T-helper 1 cell (primary cell): ENCODE data around the gene CLEC2A.
"Not testable (repeated sequence)": the region's sequence is repeated elsewhere in the genome, so short reads cannot be mapped to it uniquely, and the experiment has no call there.

Experiments used
- DNase-seq, 5 donors: peaks; one replicate each; pipeline ENCODE4 v3.0.0-alpha.2; 2012 to 2020

CLEC2A gene

DNA sequence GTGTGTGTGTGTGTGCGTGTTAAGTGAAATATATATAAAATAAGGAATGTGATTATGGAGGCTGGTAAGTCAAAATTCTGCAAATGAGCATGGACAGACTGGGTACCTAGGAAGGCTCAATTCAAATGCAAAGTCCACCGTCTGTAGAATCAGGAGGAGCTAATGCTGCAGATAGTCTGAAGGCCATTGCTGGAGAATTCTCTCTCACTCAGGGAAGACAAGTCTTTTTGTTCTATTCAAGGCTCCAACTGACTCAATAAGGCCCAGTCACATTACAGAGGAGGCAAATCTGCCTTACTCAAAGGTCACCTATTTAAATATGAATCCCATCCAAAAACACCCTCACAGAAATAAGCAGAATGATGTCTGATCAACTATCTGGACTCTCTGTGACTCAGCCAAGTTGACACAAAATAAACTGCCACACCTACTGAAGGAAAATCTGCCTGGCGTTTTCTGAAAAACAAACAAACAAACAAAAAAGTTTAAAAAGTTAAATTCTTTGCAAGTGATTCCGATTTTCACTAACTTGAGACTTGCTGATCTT is 51.6 kb downstream of the CLEC2A start:
- no peak for DNase-seq

DNA sequence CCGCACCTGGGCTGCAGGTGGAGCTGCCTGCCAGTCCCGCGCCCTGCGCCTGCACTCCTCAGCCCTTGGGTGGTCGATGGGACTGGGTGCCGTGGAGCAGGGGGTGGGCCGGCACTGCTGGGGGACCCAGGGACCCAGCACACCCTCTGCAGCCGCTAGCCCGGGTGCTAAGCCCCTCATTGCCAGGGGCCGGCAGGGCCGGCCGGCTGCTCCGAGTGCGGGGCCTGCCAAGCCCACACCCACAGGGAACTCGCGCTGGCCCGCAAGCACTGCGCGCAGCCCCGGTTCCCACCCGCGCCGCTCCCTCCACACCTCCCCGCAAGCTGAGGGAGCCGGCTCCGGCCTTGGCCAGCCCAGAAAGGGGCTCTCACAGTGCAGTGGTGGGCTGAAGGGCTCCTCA is 56.0 kb downstream of the CLEC2A start:
- DNase-seq: not testable (repeated sequence)

DNA sequence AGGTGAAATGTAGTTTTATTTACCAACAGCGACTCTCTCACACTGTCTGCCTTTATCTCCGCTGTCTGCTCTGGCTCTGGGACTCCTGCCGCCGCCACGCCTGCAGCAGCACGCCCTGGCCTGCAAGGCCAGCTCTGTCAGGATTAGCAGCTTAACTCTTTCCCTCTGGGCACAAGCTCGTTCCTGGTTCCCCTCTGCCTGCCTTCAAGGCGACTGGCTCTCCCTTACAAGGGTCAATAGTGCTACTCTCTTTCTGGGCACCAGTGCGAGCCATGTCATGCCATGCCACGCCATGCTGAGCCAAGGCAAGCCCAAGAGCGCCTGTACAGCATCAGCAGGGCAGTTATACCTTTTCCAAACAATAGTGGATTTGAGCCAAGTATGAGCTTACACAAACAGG is 59.4 kb downstream of the CLEC2A start:
- no peak for DNase-seq

DNA sequence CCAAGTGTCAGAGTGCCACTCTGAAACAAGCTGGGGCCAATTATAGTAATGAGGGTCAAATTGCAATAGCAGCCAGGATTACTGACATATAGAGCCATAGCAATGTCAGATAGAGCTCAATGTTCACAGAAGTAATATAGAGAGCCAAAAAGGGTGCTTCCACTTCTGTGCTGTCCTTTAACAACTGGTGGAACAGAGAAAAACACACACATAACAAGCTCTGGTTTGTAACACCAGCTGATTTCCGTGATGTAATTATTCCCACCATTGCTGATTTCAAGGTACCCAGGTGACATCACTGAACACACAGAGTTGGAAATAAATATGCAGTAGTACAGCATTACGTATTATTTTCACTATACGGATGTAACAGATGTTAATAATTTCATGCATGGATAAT is 60.0 kb downstream of the CLEC2A start:
- DNase-seq: no peak

DNA sequence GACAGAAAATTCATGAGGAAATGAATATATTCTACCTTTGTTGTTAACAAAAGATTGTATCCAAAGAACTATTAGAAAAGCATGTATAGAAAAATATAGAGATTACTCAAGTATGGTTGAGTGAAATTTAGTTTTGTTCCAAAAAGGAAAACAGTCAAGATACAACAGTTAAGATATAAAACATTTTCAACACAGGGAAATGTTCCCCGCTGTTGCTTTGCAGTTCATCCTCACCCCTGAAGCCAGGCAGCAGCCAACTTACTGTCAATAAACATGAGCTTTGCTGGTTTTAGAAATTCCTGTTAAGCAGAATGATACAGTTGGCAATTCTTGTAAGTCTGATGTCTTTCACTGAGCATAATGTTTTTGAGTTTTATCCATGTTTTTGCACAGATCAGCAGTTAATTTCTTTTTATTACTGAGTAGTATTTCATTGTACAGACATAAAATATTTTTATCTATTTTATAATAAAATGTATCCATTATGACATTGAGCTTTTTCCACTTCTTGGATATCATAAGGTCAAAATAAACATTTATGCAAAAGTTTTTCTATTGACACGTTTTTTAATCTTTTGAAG is 61.8 kb downstream of the CLEC2A start:
- no peak for DNase-seq

DNA sequence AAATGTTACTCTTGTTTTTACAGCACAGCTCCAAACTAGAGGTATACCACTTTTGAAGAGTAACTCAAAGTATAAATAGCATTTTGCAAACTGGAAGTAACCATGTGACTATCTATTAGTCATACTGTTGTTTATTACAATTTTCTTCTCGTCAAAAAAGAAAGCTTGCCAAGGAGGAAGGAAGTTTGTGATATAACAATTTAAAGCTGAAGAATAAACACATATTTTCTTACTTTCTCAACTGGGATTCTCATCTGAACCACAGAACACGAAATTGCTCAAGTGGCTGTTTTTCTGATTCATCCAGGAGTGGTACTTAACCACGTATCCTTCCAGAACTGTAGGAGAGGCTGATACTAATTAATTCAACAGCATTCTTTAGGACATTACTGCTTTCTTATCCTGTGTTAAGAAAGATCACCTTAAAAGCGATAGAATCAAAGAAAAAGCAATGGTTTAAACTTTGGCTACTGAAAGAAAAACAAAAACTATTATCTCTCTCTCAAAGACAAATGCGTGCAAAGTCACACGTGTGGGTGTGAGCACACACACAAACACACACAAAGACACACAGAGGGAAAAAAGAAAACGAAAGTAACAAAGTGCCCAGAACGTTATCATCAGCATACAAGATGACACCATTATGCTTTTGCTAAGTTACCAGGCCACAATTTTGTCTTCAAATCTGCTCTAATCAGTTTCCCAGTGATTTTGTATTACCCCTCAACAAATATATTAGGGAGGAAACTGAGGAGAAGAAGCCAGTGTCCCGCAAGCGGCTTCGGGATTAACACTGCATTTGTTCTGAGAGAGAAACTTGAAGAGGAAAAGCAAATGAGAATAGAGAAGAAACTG is 62.6 kb downstream of the CLEC2A start, which contains the start of gene CLEC2B:
Gene CLEC2B, minus strand, starts transcription at position 48 of the 855 bp plus-strand sequence.
- peak in 1 of 5 donors; percentile 79 for DNase-seq

DNA sequence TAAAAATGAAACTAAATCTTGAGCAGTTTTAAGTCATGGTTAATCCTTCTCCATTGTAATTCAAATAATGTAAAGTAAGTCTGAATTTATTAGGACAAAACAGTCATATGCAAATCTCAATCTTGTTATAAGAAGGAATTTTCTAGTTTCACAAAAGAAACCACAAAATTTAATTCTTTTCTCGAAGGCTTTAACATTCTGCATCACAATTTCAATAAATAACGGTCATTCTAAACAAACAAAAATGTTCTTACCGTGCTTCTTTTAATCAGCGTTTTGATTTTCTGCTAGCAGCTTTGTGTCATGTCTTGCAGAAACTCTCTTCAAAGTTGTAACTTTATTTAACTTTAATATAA is 63.2 kb downstream of the CLEC2A start:
- DNase-seq: no peak

DNA sequence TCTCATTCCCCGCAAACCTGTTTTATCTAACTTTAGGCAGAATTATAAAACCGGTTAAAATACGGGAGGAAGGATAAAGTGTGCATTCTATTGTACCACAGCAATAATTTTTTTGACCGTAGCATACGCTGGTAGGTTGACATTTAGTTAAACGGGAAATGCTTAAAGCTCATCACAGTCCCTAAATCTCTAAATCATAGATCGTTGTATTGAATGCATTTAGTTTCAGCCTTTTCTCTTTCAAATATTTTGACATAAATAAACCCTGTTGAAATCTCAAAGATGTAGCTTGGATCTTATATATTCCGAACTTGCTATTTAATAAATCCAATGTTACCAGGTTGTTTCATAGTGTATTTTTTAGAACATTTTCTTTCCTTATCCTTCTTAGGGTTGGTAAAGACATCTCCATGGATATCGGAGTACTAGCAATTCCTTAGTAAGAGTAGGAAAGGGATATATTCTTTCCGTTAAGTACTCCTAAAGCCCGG is 63.8 kb downstream of the CLEC2A start:
- peak in 1 of 5 donors; percentile 40 for DNase-seq

DNA sequence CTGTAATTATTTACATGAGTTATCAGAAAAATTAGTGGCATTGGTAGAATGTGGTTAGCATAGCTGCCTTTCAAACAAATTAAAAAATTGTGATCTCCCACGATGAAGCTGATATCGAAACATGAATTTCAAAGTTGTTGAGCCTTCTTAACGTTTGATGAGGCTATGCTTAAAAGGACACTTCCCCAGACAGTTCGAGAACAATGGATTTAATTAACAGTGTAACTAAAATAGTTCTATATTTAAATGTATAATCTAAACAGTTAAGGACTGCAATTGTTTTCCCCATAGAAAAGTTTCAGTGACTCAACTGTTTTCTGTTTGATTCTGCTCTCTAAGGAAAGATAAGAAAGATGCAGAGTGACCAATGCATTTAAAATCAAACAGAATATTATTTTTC is 64.6 kb downstream of the CLEC2A start:
- DNase-seq: no peak

DNA sequence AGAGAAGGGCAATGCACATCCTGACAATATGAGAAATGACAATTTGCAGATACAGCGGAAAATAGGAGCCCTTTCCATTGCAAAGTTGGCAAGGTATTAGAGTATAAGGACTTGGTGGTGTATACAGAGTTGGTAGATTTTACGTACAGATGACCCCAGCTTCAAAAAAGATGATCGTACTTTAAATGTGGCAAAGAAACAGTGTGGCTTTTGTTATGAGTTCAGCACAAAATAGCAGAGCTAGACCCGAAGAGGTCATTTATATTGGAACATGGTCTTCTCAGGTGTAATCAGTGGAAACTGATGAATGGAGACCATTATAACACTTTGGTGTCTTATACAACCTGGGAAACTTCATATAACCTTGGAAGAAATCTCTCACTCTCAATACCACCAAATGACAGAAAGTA is 65.3 kb downstream of the CLEC2A start:
- DNase-seq: no peak

DNA sequence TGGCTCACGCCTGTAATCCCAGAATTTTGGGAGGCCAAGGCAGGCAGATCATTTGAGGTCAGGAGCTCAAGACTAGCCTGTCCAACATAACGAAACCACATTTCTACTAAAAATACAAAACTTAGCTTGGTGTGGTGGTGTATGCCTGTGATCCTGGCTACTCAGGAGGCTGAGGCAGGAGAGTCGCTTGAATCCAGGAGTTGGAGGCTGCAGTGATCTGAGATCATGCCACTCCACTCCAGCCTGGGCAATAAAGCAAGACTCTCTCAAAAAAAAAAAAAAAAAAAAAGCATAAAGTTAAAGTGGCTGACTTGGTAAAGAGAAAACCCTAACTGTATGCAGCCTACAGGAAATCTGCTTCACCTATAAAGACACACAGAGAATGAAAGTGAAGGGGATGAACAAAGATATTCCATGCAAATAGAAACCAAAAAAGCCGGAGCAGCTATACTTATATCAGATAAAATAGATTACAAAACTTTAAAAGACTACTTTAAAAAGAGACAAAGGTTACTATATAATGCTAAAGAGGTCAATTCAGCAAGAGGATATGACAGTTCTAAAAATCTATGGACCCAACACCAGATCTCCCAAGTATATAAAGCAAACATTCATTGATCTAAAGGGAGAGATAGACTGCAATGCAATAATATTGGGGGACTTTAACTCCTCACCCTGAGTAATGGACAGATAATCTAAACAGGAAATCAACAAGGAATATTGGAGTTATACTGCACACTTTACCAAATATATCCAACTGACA is 67.1 kb downstream of the CLEC2A start:
- DNase-seq: peak in 1 of 5 donors; percentile 37
